GM18508 (cell line): ENCODE results near the gene RIC3.

Source experiments
- ATAC-seq: cut with Tn5 transposase; IDR thresholded peaks from one replicate; pipeline ENCODE4 v1.9.1; 2021; ENCODE audit warnings: moderate number of reproducible peaks; ENCODE audit not compliant: insufficient read depth, unreplicated experiment

The RIC3 gene

GRCh38 chr11:8168485-8169257, at the start of gene RIC3:
Gene RIC3, minus strand, starts transcription at chr11:8169025. Its CDS starts 36 bp downstream, at chr11:8168989.
- no peak for ATAC-seq

- no peak for ATAC-seq
These were observed 49.6 kb upstream of the RIC3 start for GRCh38 chr11:8218409-8218808.

GRCh38 chr11:8217926-8218325, 49.1 kb upstream of the RIC3 start:
- no peak for ATAC-seq

GRCh38 chr11:8217136-8217535, 48.3 kb upstream of the RIC3 start:
- ATAC-seq: no peak

GRCh38 chr11:8213376-8213775, 44.6 kb upstream of the RIC3 start:
- ATAC-seq: no peak

GRCh38 chr11:8209208-8209807, 40.5 kb upstream of the RIC3 start:
- no peak for ATAC-seq

- no peak for ATAC-seq
These were observed 38.5 kb upstream of the RIC3 start for GRCh38 chr11:8207080-8208000.

- ATAC-seq: no peak
These were observed 37.6 kb upstream of the RIC3 start for GRCh38 chr11:8206251-8207079.

GRCh38 chr11:8205566-8205965, 36.7 kb upstream of the RIC3 start:
- ATAC-seq: no peak

- no peak for ATAC-seq
These were observed 35.8 kb upstream of the RIC3 start for GRCh38 chr11:8204596-8204995.

GRCh38 chr11:8204025-8204424, 35.2 kb upstream of the RIC3 start:
- ATAC-seq: no peak

- no peak for ATAC-seq
These were observed 34.5 kb upstream of the RIC3 start for GRCh38 chr11:8203414-8203715.

- no peak for ATAC-seq
These were observed 33.9 kb upstream of the RIC3 start for GRCh38 chr11:8202516-8203413.

- ATAC-seq: no peak
These were observed 33.0 kb upstream of the RIC3 start for GRCh38 chr11:8201644-8202365.

GRCh38 chr11:8199676-8200075, 30.9 kb upstream of the RIC3 start:
- ATAC-seq: no peak

- no peak for ATAC-seq
These were observed 27.9 kb upstream of the RIC3 start for GRCh38 chr11:8196749-8197148.

GRCh38 chr11:8194956-8195355, 26.1 kb upstream of the RIC3 start:
- no peak for ATAC-seq

- no peak for ATAC-seq
These were observed 24.0 kb upstream of the RIC3 start for GRCh38 chr11:8192896-8193209.
